ENCODE measurements around the gene SETDB1. TPM values are rescaled to one million over a fixed set of nuclear protein-coding genes. Genes with fewer than 3 reads are reported as not detected.
"Not testable (repeated sequence)": the region's sequence is repeated elsewhere in the genome, so short reads cannot be mapped to it uniquely, and the experiment has no call there.

SETDB1 gene
- 10 to 100 TPM; 64.0 to 64.6 TPM for total RNA-seq

GRCh38 chr1:150926097-150926741 is at the start of gene SETDB1:
TSS of gene SETDB1 (plus strand) at chr1:150926363. CDS start at chr1:150927715, 1,352 bp downstream.
- no peaks in the 10 kb centered on the region for H3K27me3 Mint-ChIP-seq
- POLR2A ChIA-PET: interaction anchor here (1.0 to 2.5 kb wide), 8 partner anchors 35 to 364 kb away, joined by 3 to 9 read pairs (median 4); partner anchors contain the start of genes CERS2, ENSA, GOLPH3L and MCL1
- peak within 1 kb of the TSS; percentile 98 for H3K4me3 Mint-ChIP-seq
- H3K27ac Mint-ChIP-seq: peak within 1 kb of the TSS; percentile 98
- ATAC-seq (ENCODE audit: low read depth): peak; percentile 97
- peaks cover 20% of the 10 kb centered on the region for H3K4me1 Mint-ChIP-seq
- H3K36me3 Mint-ChIP-seq: peaks cover 32% of the 10 kb centered on the region
- no peaks in the 10 kb centered on the region for H3K9me3 Mint-ChIP-seq
- peak; percentile 92 for DNase-seq

- H3K4me3 Mint-ChIP-seq; H3K27ac Mint-ChIP-seq; H3K36me3 Mint-ChIP-seq; H3K27me3 Mint-ChIP-seq; H3K9me3 Mint-ChIP-seq; ATAC-seq (ENCODE audit: low read depth); DNase-seq: not testable (repeated sequence)
- H3K4me1 Mint-ChIP-seq: peaks cover 33% of the 10 kb centered on the region
- POLR2A ChIA-PET: interaction anchor here (0.6 to 0.7 kb wide), 2 partner anchors 643 to 955 kb away, joined by 3 read pairs; no protein-coding TSS in a partner anchor
These were observed 47.2 kb upstream of the SETDB1 start for GRCh38 chr1:150878931-150879330.

GRCh38 chr1:150881331-150882070 is 44.7 kb upstream of the SETDB1 start:
- H3K36me3 Mint-ChIP-seq: no peaks in the 10 kb centered on the region
- H3K4me1 Mint-ChIP-seq: peaks cover 26% of the 10 kb centered on the region
- no peak overlapping the region for H3K27ac Mint-ChIP-seq
- DNase-seq: no peak
- POLR2A ChIA-PET: interaction anchor here (1.0 kb wide), 1 partner anchor 44 kb away, joined by 3 read pairs; no protein-coding TSS in a partner anchor
- H3K9me3 Mint-ChIP-seq: peaks cover 1% of the 10 kb centered on the region
- no peaks in the 10 kb centered on the region for H3K27me3 Mint-ChIP-seq
- no peak for ATAC-seq (ENCODE audit: low read depth)
- no peak overlapping the region for H3K4me3 Mint-ChIP-seq

GRCh38 chr1:150883121-150883520 is 43.0 kb upstream of the SETDB1 start:
- POLR2A ChIA-PET: interaction anchor here (0.6 kb wide), 1 partner anchor 271 kb away, joined by 3 read pairs; no protein-coding TSS in a partner anchor
- H3K27me3 Mint-ChIP-seq; ATAC-seq (ENCODE audit: low read depth); H3K36me3 Mint-ChIP-seq; DNase-seq; H3K27ac Mint-ChIP-seq; H3K4me3 Mint-ChIP-seq; H3K9me3 Mint-ChIP-seq: not testable (repeated sequence)
- H3K4me1 Mint-ChIP-seq: peaks cover 27% of the 10 kb centered on the region

GRCh38 chr1:150887018-150887417 is 39.1 kb upstream of the SETDB1 start, which contains the start of gene CTXND2:
TSS of gene CTXND2 (plus strand) at chr1:150887136. CDS start at chr1:150912315, 25,179 bp downstream.
- Mint-ChIP-seq H3K36me3 (peaks cover 3% of the 10 kb centered on the region), H3K27ac (no peak within 1 kb of the TSS), H3K9me3 (peaks cover 1% of the 10 kb centered on the region), H3K27me3 (no peaks in the 10 kb centered on the region), H3K4me3 (no peak within 1 kb of the TSS), H3K4me1 (peaks cover 36% of the 10 kb centered on the region)
- POLR2A ChIA-PET: interaction anchor here (1.1 kb wide), 1 partner anchor 999 kb away, joined by 3 read pairs; a partner anchor contains a TSS
- DNase-seq: no peak
- no peak for ATAC-seq (ENCODE audit: low read depth)

GRCh38 chr1:150888727-150889126 is 37.4 kb upstream of the SETDB1 start:
- Mint-ChIP-seq H3K4me1 (peaks cover 30% of the 10 kb centered on the region), H3K4me3 (no peak overlapping the region), H3K27ac (no peak overlapping the region), H3K27me3 (no peaks in the 10 kb centered on the region), H3K36me3 (peaks cover 3% of the 10 kb centered on the region), H3K9me3 (peaks cover 1% of the 10 kb centered on the region)
- POLR2A ChIA-PET: interaction anchor here (0.7 to 2.7 kb wide), 2 partner anchors 13 to 116 kb away, joined by 3 to 28 read pairs; partner anchors contain the start of gene ARNT
- ATAC-seq (ENCODE audit: low read depth) (no peak), DNase-seq (no peak)

- Mint-ChIP-seq H3K4me1 (peaks cover 28% of the 10 kb centered on the region), H3K27ac (peak overlapping the region; percentile 77), H3K9me3 (peaks cover 1% of the 10 kb centered on the region), H3K27me3 (peaks cover 2% of the 10 kb centered on the region), H3K4me3 (peak overlapping the region; percentile 60), H3K36me3 (peaks cover 3% of the 10 kb centered on the region)
- POLR2A ChIA-PET: interaction anchor here (2.0 to 2.7 kb wide), 2 partner anchors 14 to 32 kb away, joined by 9 to 28 read pairs; partner anchors contain the start of gene ARNT
- DNase-seq (no peak), ATAC-seq (ENCODE audit: low read depth) (peak; percentile 83)
These were observed 36.1 kb upstream of the SETDB1 start for GRCh38 chr1:150890033-150890416.

- peaks cover 22% of the 10 kb centered on the region for H3K4me1 Mint-ChIP-seq
- POLR2A ChIA-PET: interaction anchor here (0.6 kb wide), 1 partner anchor 18 kb away, joined by 3 read pairs; no protein-coding TSS in a partner anchor
- DNase-seq (no peak), ATAC-seq (ENCODE audit: low read depth) (no peak)
- no peaks in the 10 kb centered on the region for H3K9me3 Mint-ChIP-seq
- H3K4me3 Mint-ChIP-seq: no peak overlapping the region
- peaks cover 3% of the 10 kb centered on the region for H3K36me3 Mint-ChIP-seq
- peaks cover 2% of the 10 kb centered on the region for H3K27me3 Mint-ChIP-seq
- H3K27ac Mint-ChIP-seq: no peak overlapping the region
These were observed 32.7 kb upstream of the SETDB1 start for GRCh38 chr1:150893336-150893913.

- peaks cover 12% of the 10 kb centered on the region for H3K4me1 Mint-ChIP-seq
- no peaks in the 10 kb centered on the region for H3K9me3 Mint-ChIP-seq
- POLR2A ChIA-PET: no interaction called here
These were observed 30.5 kb upstream of the SETDB1 start for GRCh38 chr1:150895618-150896017.

GRCh38 chr1:150899795-150900194 is 26.4 kb upstream of the SETDB1 start:
- H3K4me3 Mint-ChIP-seq; H3K36me3 Mint-ChIP-seq; H3K27me3 Mint-ChIP-seq; H3K27ac Mint-ChIP-seq; H3K9me3 Mint-ChIP-seq; H3K4me1 Mint-ChIP-seq; POLR2A ChIA-PET; DNase-seq; ATAC-seq (ENCODE audit: low read depth): not testable (repeated sequence)

More at GRCh38 chr1:150895618-150896017, 30.5 kb upstream of the SETDB1 start:
- H3K27me3 Mint-ChIP-seq: peaks cover 2% of the 10 kb centered on the region
- no peak overlapping the region for H3K27ac Mint-ChIP-seq
- DNase-seq (no peak), ATAC-seq (ENCODE audit: low read depth) (no peak)
- H3K4me3 Mint-ChIP-seq: no peak overlapping the region
- no peaks in the 10 kb centered on the region for H3K36me3 Mint-ChIP-seq

- H3K4me1 Mint-ChIP-seq: no peaks in the 10 kb centered on the region
- ATAC-seq (ENCODE audit: low read depth) (no peak), DNase-seq (no peak)
- H3K27me3 Mint-ChIP-seq: no peaks in the 10 kb centered on the region
- H3K36me3 Mint-ChIP-seq: no peaks in the 10 kb centered on the region
- H3K4me3 Mint-ChIP-seq: no peak overlapping the region
- POLR2A ChIA-PET: no interaction called here
- no peaks in the 10 kb centered on the region for H3K9me3 Mint-ChIP-seq
- no peak overlapping the region for H3K27ac Mint-ChIP-seq
These were observed 23.8 kb upstream of the SETDB1 start for GRCh38 chr1:150902346-150902745.

GRCh38 chr1:150902751-150903150 is 23.4 kb upstream of the SETDB1 start:
- no peaks in the 10 kb centered on the region for H3K27me3 Mint-ChIP-seq
- DNase-seq (no peak), ATAC-seq (ENCODE audit: low read depth) (no peak)
- H3K4me1 Mint-ChIP-seq: no peaks in the 10 kb centered on the region
- H3K4me3 Mint-ChIP-seq: no peak overlapping the region
- POLR2A ChIA-PET: no interaction called here
- H3K9me3 Mint-ChIP-seq: no peaks in the 10 kb centered on the region
- H3K27ac Mint-ChIP-seq: no peak overlapping the region
- no peaks in the 10 kb centered on the region for H3K36me3 Mint-ChIP-seq

GRCh38 chr1:150905301-150905700 is 20.9 kb upstream of the SETDB1 start:
- Mint-ChIP-seq H3K36me3 (peaks cover 4% of the 10 kb centered on the region), H3K4me3 (no peak overlapping the region), H3K27ac (no peak overlapping the region), H3K4me1 (no peaks in the 10 kb centered on the region), H3K9me3 (peaks cover 3% of the 10 kb centered on the region), H3K27me3 (no peaks in the 10 kb centered on the region)
- POLR2A ChIA-PET: interaction anchor here (0.6 kb wide), 1 partner anchor 10 kb away, joined by 7 read pairs; no protein-coding TSS in a partner anchor
- DNase-seq (no peak), ATAC-seq (ENCODE audit: low read depth) (no peak)

All from activated naive CD8-positive, alpha-beta T cell treated with anti-CD3 and anti-CD28 coated beads, Interleukin-2, amount 10 ng/mL, durations not matched to agents 7 days and 5 days (primary cell).